Stimulated activated CD4-positive, alpha-beta T cell treated with anti-CD3 and anti-CD28 coated beads, TNF-alpha, amount 100 ng/mL, for 4 hours (primary cell): ENCODE measurements around the gene ACTR10.
A peak's percentile ranks its signal among the peaks of the same experiment; 100 is the strongest.
"Not testable (repeated sequence)": the region's sequence is repeated elsewhere in the genome, so short reads cannot be mapped to it uniquely, and the experiment has no call there.

ENCODE experiments used
- DNase-seq, 3 experiments: peaks; one replicate each; pipeline ENCODE4 v3.0.0-alpha.2; 2020; ENCODE audit warnings: low read depth in 3 of 3

The ACTR10 gene

DNA sequence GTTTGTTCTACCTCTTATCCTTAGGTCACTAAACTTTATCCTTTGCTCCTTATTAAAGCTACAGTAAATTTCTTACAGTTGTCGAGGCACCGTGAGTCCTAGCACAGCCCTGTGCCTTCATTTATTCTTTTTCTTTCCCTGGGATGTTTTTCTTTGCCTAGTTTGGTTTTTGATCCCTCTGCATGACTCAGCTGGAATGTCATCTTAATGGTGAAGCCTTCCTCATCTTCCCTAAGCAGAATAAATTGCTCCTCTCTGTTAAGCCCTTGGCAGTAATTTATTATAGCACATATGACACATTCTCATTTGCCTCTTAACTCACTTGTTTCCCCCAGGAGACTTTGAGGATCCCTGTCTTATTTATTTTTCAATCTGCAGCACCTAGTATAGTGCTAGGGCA lies 16.6 kb downstream of the ACTR10 start:
- DNase-seq, result no peak

DNA sequence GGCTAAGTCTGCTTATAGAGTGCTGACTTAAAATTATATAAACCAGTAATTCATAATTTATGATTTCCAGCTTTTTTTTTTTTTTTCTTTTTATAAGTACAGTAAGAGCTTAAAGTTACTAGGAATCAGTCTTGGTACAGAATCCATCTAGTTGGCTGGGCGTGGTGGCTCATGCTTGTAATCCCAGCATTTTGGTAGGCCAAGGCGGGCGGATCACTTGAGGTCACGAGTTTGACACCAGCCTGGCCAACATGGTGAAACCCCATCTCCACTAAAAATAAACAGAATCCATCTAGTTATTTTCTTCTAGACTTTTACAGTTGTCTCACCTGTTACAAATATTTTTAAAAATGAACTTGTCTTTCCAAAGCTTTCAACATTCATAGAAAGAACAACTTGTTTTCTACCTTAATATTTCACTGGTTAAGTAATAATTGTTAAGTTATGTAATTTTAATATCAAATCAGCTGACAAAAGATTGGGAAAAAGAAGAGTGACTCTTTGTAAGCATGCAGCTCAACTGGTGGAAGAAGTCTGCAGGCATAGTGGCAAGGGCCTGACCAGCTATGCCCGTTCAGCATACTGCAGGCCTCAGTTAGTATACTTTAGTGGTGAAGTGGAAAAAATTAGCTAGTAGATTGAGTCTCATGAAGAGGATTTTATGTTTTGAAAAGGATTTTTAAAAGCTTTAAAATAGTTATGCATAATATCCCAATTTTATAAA lies 27.3 kb downstream of the ACTR10 start:
- no peak for DNase-seq

DNA sequence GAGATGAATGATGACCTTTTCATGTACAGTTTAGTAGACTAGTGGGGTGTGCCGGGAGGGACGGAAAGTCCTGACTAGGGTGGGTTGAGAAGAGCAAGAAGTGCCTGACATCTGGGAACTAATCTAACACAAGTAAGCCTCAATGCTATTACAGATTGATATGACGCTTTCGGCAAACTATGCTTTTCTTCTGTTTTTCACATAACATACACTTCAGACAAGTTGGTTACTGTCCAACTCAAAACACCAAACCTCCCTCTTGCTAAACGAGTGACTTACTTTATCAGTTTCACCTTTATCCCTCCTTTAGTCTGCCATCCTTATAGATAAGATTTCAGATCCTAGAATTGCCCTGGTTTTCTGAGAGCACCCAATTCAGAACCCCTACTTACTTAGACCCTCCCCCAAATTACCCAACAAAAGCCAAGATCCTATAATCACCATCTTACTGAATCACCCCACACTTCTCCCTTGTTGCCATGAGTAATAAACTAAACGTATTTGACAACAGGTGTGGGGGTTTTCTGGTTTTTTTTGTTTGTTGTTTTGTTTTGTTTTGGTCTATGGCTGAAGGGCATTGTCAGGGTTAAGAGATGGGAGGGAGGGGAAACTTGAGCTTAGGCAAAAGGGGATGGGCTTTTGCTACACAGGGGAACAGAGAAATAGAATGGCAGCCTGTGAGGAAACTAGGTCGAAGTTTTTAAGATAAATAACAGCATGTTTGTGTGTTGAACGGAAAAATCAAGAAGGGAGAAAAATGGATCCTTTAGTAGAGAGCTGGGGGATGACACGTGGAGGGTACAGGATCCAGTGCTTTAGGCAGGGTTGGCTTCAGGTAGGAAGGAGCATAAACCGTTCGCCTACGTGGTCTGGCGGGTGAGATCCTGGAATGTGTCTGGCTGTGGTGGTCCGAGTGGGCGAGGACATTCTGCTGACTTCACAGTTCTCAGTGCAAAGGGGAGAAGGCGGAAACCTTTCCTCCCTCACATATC lies 38.6 kb downstream of the ACTR10 start:
- no peak for DNase-seq

DNA sequence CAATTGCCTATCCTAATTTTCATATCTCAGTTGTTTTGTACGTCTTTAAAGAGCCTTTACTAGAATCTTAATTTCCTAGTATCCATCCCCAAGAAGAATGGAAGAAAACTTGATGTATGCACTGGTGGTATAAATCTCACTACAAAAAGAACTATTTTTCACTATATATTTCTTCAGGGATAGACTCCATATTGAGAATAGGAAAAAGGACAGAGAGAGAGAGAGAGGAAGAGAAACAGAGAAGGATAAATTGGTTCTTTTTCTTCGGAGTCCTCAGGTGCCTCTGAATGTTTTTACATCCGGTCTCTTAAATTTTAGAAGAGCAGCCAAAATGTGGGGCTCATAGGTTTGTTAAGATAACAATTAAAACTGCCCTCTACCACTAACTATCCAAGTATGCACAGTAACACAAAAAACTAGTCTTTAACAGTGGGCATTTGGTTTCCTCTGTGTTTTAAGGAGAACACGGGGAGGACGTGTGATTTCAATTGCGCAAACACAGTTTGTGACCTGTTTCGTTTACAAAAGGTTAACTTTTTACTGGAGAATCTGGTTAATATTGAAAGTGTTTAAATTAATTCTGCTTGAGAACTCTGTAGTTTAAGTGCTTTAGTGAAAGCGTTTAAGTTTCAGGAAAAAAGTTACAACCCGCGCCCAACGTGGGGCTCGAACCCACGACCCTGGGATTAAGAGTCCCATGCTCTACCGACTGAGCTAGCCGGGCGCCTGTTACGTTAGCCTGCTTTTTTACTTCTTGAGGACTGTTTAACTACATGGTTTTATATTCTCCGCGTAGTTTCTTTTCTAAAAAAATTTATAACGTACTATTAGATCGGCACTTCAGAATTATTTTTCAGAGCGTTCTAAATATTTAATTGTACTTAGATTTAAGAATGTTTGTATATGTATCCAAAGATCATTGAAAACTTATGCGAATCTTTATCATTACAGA lies 39.6 kb downstream of the ACTR10 start:
- peak; percentile 73 to 81 (median 80) for DNase-seq

DNA sequence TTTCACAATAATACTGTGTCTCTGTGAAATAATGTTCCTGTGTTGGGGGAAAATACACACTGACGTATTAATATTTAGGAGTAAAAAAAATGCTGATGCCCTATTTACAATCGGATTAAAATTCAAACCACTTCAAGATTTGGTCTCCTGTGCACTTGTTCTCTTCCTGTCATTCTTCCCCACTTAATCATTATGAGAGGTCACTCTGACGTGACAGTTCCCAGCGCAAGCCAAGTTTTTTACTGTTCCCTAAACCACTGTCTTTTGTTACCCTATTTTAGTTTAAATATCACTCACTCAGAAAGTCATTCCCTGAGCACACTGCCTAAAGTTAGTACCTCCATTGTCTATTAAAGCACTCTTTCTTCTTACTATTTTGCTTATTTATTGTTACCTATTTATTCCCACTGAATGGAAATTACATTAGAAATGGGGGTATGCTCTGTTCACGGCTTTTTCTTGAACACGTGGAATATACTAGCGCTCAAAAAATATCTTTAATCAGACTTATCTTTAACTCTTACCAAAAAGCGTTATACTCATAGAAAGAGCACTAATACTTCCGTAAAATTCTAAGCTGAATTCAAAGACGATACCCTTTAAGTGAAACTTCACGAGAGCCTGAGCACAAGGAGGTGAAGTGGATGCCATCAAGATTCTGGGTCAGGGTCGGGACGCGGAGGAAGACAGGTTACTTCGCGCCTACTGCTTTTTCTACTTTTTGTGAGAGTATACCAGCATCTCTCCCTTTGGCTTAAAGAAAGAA lies 44.0 kb downstream of the ACTR10 start:
- no peak for DNase-seq

DNA sequence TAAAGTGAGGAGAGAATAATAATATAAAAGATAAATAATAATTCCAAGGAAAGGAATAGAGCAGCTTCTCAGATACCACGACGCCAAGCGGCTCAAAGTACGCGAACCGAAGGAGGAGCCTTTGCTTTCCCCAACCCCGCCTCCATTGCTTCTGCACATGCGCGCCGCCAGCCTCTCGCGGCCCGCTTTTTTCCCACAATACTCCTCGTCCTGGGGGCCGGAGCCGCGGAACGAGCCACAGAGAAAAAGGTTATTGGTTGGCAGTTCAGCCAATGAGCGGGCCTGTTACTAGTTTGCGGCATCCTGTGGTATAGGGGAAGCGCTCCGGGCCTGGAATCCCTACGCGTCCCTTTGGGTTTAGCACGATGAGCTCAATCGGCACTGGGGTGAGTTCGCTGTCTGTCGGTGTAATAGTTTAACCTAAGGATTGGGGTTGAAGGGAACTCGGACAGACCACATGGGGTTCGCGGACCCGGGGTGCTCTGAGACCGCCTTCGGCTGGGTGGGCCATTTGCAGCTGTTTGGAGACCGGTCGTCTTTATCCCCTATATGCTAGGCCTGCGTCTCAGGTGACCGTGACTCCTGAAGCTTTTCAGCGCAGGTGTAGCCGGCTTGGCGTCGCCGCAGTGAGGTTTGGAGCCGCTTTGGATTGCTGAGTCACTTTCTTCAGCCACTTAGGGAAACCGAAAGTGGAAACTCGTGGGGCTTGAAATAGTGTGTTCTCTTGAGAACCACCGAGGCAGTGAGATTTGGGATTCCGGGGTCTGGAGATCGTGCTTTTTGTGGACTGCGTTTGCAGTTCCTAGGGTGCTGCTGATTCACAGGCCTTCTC lies 44.8 kb downstream of the ACTR10 start, which contains the start of gene PSMA3:
PSMA3 (plus strand) TSS at position 288 of the 832 bp plus-strand sequence; CDS start at position 366, 78 bp downstream.
- DNase-seq, result peak; percentile 90 to 96 (median 95)

DNA sequence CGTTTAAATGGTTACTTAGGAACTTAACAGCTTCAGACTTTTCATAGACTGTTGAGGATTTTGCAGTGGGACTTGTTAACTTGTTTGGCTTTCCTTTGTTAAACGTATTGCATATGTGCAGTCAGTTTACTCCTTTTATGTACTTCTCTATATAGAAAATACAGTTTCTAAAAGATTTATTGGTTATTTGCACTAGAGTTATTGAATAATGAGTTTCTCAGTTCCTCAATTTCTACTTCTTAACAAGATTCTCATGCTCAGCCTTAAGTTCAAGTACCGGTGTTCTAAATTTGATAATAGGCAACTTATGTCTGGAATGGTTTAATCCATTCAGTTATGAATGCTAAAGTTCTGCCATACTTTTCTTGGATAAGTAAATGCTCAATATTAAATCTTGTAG lies 45.6 kb downstream of the ACTR10 start:
- no peak for DNase-seq

DNA sequence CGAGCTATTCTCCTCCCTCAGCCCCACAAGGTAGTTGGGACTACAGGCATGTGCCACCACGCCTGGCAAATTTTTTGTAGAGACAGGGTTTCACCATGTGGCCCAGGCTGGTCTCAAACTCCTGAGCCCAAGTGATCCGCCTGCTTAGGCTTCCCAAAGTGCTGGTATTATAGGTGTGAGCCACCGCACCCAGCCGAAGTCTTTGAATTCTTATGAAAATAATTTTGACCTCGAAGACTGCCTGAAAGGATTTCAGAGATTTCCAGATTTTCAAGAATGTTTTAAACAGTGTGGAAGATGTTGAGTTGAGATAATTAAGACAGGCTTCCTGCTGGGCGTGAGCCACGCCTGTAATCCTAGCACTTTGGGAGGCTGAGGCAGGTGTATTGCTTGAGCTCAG lies 49.7 kb downstream of the ACTR10 start:
- DNase-seq, result no peak

DNA sequence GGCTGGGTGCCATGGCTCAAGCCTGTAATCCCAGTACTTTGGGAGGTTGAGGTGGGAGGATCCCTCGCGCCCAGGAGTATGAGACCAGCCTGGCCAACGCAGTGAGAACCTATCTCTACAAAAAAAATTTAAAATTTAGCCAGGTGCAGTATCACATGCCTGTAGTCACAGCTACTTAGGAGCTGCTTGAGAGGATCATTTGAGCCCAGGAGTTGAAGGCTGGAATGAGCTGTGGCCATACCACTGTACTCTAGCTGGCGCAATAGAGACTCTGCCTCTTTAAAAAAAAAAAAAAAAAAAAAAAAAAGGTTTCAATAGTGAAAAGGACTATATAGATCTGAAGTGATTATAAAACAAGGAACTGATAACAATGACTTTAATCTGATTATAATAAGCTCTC lies 58.2 kb downstream of the ACTR10 start:
- no peak for DNase-seq

DNA sequence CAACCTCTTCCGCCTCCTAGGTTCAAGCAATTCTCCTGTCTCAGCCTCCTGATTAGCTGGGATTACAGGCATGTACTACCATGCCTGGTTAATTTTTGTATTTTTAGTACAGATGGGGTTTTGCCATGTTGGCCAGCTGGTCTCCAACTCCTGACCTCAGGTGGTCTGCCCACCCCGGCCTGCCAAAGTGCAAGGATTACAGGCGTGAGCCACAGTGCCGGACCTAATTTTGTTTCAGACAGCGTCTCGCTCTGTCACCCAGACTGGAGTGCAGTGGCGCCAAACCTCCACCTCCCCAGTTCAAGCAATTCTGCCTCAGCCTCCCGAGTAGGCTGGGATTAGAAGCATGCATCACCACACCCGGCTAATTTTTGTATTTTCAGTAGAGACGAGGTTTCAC lies 62.1 kb downstream of the ACTR10 start:
- DNase-seq, result not testable (repeated sequence)

DNA sequence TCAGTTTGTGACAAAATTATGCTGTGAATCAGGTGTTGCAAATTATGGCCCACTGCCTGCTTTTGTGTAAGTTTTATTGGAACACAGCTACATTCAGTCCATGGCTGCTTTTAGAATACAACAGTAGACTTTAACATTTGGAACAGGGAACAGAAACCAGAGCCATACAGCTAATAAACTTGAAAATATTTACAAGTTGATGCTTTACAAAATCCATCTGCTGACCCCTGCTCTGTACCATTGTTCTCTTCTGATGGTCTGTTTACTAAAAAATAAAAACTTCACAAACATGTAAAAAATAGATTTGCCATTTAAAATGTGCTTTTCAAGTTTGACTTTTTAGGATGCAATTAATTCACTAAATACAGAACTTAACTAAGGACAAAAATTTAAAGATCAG lies 65.5 kb downstream of the ACTR10 start:
- no peak for DNase-seq

DNA sequence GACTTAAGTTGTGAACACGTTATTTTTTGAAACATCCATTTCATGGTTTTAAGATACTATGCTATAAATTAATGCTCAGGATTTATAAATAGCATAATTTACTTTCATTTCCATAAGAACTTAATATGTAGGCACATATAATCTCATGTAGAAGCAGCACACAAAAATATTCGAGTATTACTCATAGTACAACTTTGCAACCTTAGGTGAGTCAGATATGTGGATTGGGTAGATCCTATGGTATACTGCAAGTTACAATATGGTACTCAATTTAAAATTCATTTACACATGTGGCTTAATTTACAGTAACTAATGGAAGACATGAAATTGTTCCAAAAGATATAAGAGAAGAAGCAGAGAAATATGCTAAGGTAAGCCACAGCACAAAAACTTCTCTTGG lies 70.7 kb downstream of the ACTR10 start:
- DNase-seq, result no peak

DNA sequence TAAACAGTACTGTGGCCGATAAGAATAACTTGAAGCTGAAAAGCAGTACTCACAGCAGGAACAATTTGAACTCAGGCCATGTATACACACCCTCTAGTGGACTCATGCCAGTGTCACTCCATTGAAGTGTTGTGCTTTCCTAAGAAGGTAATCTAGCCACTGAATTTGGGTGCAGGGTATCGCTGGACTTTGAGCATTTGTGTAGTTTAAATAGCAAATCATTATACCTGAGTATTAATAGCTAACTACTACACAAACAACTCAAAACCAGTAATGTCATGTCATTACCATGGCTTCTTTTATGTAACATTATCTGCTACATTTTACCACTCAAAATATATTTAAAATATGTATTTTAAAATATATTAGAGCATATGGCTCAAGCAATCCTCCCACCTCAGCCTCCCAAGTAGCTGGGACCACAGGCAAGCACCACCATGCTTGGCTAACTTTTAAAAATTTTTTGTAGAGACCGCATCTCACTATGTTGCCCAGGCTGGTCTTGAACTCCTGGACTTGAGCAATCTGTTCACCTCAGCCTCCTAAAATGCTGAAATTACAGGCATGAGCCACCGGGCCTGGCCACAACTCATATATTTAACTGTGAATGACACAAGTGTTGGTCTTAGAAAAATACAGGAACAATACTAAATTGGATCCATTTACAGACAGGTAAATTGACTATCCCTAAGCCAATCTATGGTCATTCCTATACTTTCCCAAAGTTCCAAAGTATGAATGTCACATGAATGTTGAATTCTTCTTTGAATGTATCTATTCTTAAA lies 72.8 kb downstream of the ACTR10 start:
- DNase-seq, result no peak

DNA sequence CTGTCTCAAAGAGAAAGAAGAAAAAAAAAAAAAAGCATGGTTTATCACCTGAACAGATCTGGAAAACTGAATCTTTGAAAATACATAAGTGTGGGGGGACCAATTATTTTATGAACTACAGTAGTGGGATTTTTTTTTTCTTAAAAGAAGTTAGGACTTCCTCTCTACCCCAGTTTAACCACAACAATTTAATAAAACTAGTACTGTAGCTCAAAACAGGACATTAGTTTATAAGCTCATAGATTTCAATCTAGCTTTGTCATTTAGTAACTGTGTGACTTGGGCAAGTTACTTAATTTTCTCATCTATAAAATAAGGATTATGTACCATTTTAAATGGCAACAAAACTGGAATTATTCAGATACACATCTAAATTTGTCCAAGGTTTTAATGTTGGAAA lies 74.9 kb downstream of the ACTR10 start:
- no peak for DNase-seq

DNA sequence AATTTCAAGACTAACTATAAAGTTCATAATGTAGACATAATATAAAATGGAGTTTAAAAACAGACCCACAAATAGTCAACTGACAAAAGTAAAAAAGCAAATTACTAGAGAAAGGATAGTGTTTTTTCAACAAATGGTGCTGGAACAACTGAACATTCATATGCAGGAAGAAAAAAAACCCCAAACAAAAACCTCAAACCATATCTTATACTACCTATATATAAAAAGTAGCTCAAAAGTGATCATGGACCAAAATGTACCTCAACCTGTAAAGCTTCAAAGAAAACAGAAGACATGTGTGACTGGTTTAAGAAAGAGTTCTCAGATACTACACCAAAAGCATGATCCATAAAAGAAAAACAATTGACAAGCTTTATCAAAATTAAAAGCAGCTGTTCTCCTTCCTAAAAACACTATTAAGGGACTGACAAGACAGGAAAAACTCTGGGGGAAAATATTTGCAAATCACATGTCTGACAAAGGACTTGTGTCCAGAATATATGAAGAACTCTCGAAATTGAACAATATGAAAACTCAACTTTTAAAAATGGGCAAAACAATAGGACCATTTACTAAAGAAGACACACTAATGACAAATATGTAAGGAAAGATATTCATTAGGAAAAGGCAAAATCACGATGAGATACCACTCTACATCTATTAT lies 75.7 kb downstream of the ACTR10 start:
- no peak for DNase-seq

DNA sequence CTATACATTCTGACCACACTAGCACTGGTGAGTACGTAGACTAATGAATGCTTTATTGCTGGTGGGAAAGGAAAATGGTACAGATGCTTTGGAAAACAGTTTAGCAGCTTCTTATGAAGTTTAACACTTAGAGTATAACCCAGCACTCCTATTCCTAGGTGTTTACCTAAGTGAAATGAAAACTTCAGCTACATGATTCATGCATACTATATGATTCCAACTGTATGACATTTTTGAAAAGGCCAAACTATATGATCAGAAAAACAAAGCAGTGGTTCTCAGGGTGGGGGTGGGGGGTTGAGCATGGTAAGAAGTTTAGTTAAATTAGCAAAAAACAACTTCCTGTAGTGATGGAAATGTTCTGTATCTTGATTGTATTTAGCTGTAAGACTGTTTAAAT lies 76.3 kb downstream of the ACTR10 start:
- DNase-seq, result no peak

DNA sequence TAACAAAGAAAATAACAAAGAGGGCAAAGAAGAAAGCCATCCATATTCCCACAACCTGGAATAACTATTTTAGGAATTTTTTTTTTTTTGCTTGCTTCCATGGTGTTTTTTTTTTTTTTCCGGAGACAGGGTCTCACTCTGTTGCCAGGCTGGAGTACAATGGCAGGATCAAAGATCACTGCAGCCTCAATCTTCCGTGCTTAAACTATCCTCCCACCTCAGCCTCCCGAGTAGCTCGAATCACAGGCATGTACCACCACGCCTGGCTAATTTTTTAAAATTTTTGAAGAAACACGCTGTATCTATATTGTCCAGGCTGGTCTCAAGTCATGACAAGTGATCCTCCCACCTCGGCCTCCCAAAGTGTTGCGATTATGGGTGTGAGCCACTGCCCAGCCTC lies 78.2 kb downstream of the ACTR10 start:
- DNase-seq, result no peak

DNA sequence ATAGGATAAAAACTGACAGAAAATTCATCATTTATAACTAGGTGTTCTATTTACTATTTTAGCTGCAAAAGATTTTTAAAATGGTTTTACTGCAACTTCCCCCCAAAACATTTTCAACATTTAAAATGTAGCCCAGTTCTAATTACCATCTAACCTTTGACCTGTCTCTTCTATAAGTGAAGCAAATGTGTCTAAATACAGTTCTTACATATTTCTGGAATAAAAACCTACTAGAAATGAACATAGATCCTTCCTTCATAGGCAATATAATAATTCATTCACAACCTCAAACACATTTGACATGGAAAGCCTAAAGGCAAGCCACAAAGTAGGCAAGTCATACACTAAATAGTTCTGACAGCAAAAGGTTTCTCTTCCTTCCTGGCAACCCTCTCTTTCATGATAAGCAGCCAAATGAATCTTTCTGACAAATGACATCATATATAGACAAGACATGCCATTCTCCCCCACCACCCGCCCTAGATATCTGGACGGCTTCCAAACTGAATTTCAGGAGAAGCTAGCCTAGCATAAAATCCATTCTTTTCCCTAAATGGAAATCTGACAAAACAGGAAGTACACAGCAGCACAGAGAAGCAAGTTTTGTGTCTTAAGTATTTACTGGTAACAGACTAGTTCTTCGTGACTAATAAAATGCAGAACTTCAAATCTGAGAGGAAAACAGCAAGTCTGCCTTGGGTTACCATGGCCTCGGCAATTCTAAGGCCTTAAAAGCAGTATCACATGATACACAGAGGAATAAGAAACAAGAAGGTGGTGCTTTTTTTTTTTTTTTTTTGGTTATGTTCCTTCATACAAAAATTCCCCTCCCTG lies 81.2 kb downstream of the ACTR10 start:
- no peak for DNase-seq
